Brain microvascular endothelial cell (primary cell): ENCODE data around the gene SPATA9.

Experiments used
- DNase-seq: peaks from one replicate; pipeline ENCODE4 v3.0.0-alpha.2; 2020
- H3K27ac ChIP-seq: fragments of 250-450 bp; sonication (Bioruptor Pico); 2 replicates; pipeline ENCODE4 v1.5.1; 2020; ENCODE audit warnings: mild to moderate bottlenecking, moderate library complexity
- H3K27me3 ChIP-seq: fragments of 250-450 bp; sonication (Bioruptor Pico); replicated peaks from 2 replicates; pipeline ENCODE4 v1.5.1; 2020; ENCODE audit warnings: mild to moderate bottlenecking
- H3K36me3 ChIP-seq: fragments of 250-450 bp; sonication (Bioruptor Pico); replicated peaks from 2 replicates; pipeline ENCODE4 v1.5.1; 2020; ENCODE audit warnings: mild to moderate bottlenecking
- H3K4me3 ChIP-seq: 2 replicates; pipeline ENCODE4 v1.5.1; 2011; ENCODE audit warnings: low read depth, mild to moderate bottlenecking, control low read depth, low read length, moderate library complexity
- in situ Hi-C: cut with HindIII; loops from 2 replicates; pipeline ENCODE4 v1.10.0; 2017; ENCODE audit warnings: low sequenced_read_pairs, low pct_ligation_motif_present
- TF ChIP-seq, protein P1 (sequence below): IDR thresholded peaks from 2 replicates; pipeline ENCODE4 v1.5.1; 2011; ENCODE audit warnings: low read depth, mild to moderate bottlenecking, moderate library complexity, low read length, control low read depth, inconsistent platforms; ENCODE audit errors: missing control alignments

The SPATA9 gene

GRCh38 chr5:95682891-95683290 is at the start of gene SPATA9:
TSS of gene SPATA9 (minus strand) at chr5:95682991. CDS start at chr5:95682854, 137 bp downstream.
- Histone ChIP-seq H3K36me3 (no peaks in the 10 kb centered on the region), H3K27ac (no peak within 1 kb of the TSS), H3K27me3 (no peaks in the 10 kb centered on the region), H3K4me3 (no peak within 1 kb of the TSS)
- TF ChIP-seq, protein P1, sequence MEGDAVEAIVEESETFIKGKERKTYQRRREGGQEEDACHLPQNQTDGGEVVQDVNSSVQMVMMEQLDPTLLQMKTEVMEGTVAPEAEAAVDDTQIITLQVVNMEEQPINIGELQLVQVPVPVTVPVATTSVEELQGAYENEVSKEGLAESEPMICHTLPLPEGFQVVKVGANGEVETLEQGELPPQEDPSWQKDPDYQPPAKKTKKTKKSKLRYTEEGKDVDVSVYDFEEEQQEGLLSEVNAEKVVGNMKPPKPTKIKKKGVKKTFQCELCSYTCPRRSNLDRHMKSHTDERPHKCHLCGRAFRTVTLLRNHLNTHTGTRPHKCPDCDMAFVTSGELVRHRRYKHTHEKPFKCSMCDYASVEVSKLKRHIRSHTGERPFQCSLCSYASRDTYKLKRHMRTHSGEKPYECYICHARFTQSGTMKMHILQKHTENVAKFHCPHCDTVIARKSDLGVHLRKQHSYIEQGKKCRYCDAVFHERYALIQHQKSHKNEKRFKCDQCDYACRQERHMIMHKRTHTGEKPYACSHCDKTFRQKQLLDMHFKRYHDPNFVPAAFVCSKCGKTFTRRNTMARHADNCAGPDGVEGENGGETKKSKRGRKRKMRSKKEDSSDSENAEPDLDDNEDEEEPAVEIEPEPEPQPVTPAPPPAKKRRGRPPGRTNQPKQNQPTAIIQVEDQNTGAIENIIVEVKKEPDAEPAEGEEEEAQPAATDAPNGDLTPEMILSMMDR: no peak
- in situ Hi-C loops: no loop called here
- DNase-seq: no peak

DNA sequence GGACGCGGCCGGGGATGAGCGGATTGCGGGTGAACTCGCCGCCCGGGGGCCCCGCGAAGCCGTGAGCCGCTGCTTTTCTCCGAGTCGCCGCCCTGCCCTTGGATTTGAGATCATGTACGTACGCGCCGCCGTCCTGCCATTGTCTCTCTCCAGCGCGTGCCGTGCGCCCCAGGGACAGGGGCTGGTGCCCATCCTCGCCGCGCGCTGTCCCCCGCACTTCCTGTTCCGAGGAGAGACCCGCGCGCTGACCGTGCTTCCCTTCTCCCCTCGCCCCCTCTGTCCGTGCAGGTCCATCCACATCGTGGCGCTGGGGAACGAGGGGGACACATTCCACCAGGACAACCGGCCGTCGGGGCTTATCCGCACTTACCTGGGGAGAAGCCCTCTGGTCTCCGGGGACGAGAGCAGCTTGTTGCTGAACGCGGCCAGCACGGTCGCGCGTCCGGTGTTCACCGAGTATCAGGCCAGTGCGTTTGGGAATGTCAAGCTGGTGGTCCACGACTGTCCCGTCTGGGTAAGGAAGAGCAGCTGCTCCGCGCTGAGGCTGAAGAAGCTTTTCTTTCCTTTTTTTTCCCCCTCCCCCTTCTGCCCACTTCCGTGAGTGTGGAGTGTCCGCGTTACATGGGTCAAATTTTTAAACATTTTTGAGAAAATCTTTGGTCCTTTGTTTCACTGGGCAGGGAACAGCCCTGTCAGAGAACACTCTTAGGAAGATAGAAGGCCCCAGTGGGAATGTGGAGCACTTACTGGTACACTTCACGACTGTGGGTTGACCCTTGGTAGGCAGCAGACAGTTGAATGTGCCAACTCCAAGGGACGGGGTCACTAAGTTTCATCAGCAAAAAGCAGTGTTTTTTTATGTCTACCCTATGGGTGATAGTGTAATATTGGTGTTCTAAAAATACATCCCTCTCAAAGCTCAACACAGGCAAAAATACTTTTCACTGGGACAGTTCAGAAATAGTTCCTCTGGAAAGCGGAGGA is 49.1 kb upstream of the SPATA9 start:
- Histone ChIP-seq H3K4me3 (peak overlapping the region; percentile 90), H3K36me3 (no peaks in the 10 kb centered on the region), H3K27me3 (no peaks in the 10 kb centered on the region), H3K27ac (peak overlapping the region; percentile 89)
- in situ Hi-C loops: no loop called here
- DNase-seq: peak; percentile 31
- TF ChIP-seq, protein P1: no peak

- Histone ChIP-seq H3K27me3 (no peaks in the 10 kb centered on the region), H3K36me3 (no peaks in the 10 kb centered on the region), H3K4me3 (peak within 1 kb of the TSS; percentile 90), H3K27ac (peak within 1 kb of the TSS; percentile 89)
- peak; percentile 92 for DNase-seq
- in situ Hi-C loops: no loop called here
- TF ChIP-seq, protein P1: peak; percentile 11
Observed at GRCh38 chr5:95730730-95731570, 48.2 kb upstream of the SPATA9 start, which contains the start of gene RHOBTB3. TSS of gene RHOBTB3 (plus strand) at chr5:95731336. CDS start at chr5:95731683, 347 bp downstream.

GRCh38 chr5:95730011-95730700 is 47.4 kb upstream of the SPATA9 start:
- peak overlapping the region; percentile 89 for H3K27ac ChIP-seq
- peak overlapping the region; percentile 90 for H3K4me3 ChIP-seq
- no peaks in the 10 kb centered on the region for H3K36me3 ChIP-seq
- no peaks in the 10 kb centered on the region for H3K27me3 ChIP-seq
- DNase-seq: no peak
- in situ Hi-C loops: no loop called here
- TF ChIP-seq, protein P1: no peak
